BJ (cell line): ENCODE measurements around the gene GAS2L3. TPM values are rescaled to one million over a fixed set of nuclear protein-coding genes. Genes with fewer than 3 reads are reported as not detected.

Source experiments
- CTCF ChIA-PET: fragments of 350-600 bp; formaldehyde crosslinking; extraction: SDS; loops from one replicate; lab custom pipeline; 2021; ENCODE audit warnings: antibody characterized with exemption, inconsistent platforms; lab: Yijun Ruan, JAX
- POLR2A ChIA-PET: fragments of 300-600 bp; sonication (Branson Sonifier 250); formaldehyde crosslinking; extraction: SDS; loops from one replicate; lab custom pipeline; 2021; ENCODE audit warnings: antibody characterized with exemption; lab: Charles Lee
- DNase-seq: peaks from one replicate; pipeline ENCODE4 v3.0.0-alpha.2; 2011; ENCODE audit warnings: low read depth
- H3K27me3 ChIP-seq: 2 replicates; pipeline ENCODE4 v1.6.0; 2011; ENCODE audit warnings: low read length; ENCODE audit not compliant: control insufficient read depth, insufficient read depth
- H3K36me3 ChIP-seq: 2 replicates; pipeline ENCODE4 v1.5.1; 2011; ENCODE audit warnings: low read length; ENCODE audit not compliant: control insufficient read depth, insufficient read depth
- H3K4me3 ChIP-seq: 2 replicates; pipeline ENCODE4 v1.5.1; 2011; ENCODE audit warnings: low read depth, mild to moderate bottlenecking, control low read depth, low read length
- CTCF ChIP-seq: IDR thresholded peaks from 2 replicates; pipeline ENCODE4 v1.5.1; 2011; ENCODE audit warnings: low read depth, mild to moderate bottlenecking, control low read depth, inconsistent platforms, low read length, moderate library complexity; ENCODE audit not compliant: insufficient read depth
- polyA plus RNA-seq: library from polyadenylated mRNA; depleted of rRNA; stranded (reverse); fragments of >200 nt; gene quantifications from 2 replicates; pipeline ENCODE4 v1.2.3, GENCODE V29; 2011

GAS2L3 gene
- polyA plus RNA-seq, 1 experiment: 4.9 TPM

DNA sequence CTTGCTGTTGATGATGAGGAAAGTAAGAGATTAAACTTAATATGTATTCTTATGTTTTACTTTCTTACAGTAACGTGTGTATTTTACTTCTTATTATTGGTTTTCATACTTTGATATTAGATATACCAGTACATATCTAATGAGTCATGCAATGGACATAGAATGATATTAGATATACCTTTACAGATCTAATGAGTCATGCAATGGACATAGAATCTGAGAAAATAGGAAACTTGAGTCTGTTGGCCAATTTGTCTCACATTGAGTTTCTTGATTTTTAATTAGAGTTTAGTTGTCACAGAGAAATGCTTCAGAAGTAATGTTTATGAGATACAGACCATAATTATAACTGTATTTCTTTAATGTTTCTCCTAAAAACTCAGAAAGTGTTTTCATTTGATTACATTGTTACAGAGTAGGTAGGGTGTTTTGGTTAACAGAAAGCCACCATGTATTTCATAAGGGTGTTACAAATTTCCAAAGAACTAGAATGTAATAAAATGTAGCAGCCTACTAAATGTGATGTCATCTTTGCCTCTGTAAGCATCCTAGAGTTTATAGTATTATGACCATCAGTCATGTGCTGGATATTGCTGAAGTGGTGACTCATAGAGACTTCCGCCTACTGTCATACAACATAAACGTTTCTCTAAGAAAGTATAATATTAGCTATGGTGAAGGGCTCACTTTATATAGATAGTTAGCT, 3.0 kb downstream of the GAS2L3 start:
- peak; percentile 55 for DNase-seq
- ChIA-PET POLR2A (no interaction called here), CTCF (interaction anchor here (1.2 kb wide), 1 partner anchor 17 kb away, joined by 3 read pairs; no protein-coding TSS in a partner anchor)
- no peak overlapping the region for H3K4me3 ChIP-seq
- H3K27me3 ChIP-seq: no peaks in the 10 kb centered on the region
- no peak for TF ChIP-seq CTCF
- no peaks in the 10 kb centered on the region for H3K36me3 ChIP-seq

DNA sequence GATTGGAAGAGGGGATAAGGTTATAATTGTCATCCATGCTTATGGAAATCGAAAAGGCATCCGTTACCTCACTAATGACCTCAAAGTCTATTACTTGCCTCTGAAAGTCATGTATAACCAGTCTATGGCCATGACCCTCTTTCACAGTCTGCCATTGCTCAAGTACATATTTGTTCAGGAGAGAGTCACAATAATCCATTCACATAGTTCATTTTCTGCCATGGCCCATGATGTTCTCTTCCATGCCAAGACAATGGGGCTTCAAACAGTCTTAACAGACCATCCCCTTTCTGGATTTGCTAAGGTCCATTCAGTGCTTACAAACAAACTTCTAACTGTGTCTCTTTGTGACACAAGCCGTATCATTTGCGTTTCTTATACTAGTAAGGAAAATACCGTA, 5.4 kb downstream of the GAS2L3 start:
- ChIA-PET POLR2A (no interaction called here), CTCF (no interaction called here)
- Histone ChIP-seq H3K4me3 (no peak overlapping the region), H3K36me3 (no peaks in the 10 kb centered on the region), H3K27me3 (no peaks in the 10 kb centered on the region)
- TF ChIP-seq CTCF: no peak
- DNase-seq: no peak

DNA sequence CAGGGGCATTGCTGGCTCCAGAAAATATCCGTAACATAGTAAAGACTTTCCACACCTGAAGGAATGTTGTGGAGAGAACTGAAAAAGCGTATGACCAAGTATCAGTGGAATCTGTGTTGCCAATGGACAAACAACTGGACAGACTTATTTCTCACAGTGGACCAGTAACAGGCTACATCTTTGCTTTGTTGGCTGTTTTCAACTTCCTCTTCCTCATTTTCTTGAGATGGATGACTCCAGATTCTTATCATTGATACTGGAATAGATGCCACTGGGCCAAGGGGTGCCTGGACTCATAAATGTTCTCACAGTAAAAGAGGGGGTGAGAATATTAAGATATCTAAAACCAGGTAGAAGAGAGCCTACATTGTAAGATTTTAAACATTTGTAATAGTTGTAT, 6.4 kb downstream of the GAS2L3 start:
- ChIA-PET CTCF (interaction anchor here (0.6 kb wide), 1 partner anchor 14 kb away, joined by 3 read pairs; no protein-coding TSS in a partner anchor), POLR2A (no interaction called here)
- DNase-seq: no peak
- Histone ChIP-seq H3K4me3 (no peak overlapping the region), H3K27me3 (no peaks in the 10 kb centered on the region), H3K36me3 (no peaks in the 10 kb centered on the region)
- no peak for TF ChIP-seq CTCF

- no peak overlapping the region for H3K4me3 ChIP-seq
- no peaks in the 10 kb centered on the region for H3K36me3 ChIP-seq
- DNase-seq: no peak
- ChIA-PET CTCF (interaction anchor here (1.1 kb wide), 1 partner anchor 32 kb away, joined by 3 read pairs; no protein-coding TSS in a partner anchor), POLR2A (no interaction called here)
- TF ChIP-seq CTCF: no peak
- H3K27me3 ChIP-seq: no peaks in the 10 kb centered on the region
Observed at GRCh38 chr12:100584256-100584655, 10.8 kb downstream of the GAS2L3 start.

- TF ChIP-seq CTCF: no peak
- Histone ChIP-seq H3K27me3 (no peaks in the 10 kb centered on the region), H3K36me3 (no peaks in the 10 kb centered on the region), H3K4me3 (no peak overlapping the region)
- DNase-seq: no peak
- ChIA-PET POLR2A (no interaction called here), CTCF (interaction anchor here (0.6 kb wide), 1 partner anchor 74 kb away, joined by 3 read pairs; no protein-coding TSS in a partner anchor)
Observed at GRCh38 chr12:100591979-100592378, 18.5 kb downstream of the GAS2L3 start.
